Lower leg skin (tissue), 4 donors: ENCODE data around the gene MAP4K1. TPM values are rescaled to one million over a fixed set of nuclear protein-coding genes. Genes with fewer than 3 reads are reported as not detected.

Experiments used
- DNase-seq, 2 donors: peaks; one replicate each; pipeline ENCODE4 v3.0.0-alpha.2; 2019; ENCODE audit warnings: low spot score in 2 of 2
- H3K4me3 ChIP-seq: fragments of 200-600 bp; sonication (generic); 2 replicates; pipeline ENCODE4 v1.5.1; 2017; ENCODE audit warnings: mild to moderate bottlenecking, low read depth; ENCODE audit not compliant: poor library complexity, severe bottlenecking
- POLR2A ChIP-seq, 2 donors: fragments of 450-650 bp; IDR thresholded peaks; one replicate each; pipeline ENCODE4 v1.6.1; 2016 to 2017; ENCODE audit warnings: antibody characterized with exemption in 2 of 2, mild to moderate bottlenecking in 1 of 2, moderate library complexity in 1 of 2
- WGBS, 2 donors: methylation state at CpG; one replicate each; pipeline ENCODE4 v1.1.5; 2018; 5-methylcytosine and 5-hydroxymethylcytosine counted together
- intact Hi-C: fragments of 100-400 bp; cut with DNase I; formaldehyde crosslinking; loops from one replicate; pipeline ENCODE4 v1.15.0; 2023; ENCODE audit warnings: low total_unique reads
- total RNA-seq, 4 donors: library from RNA; depleted of rRNA; stranded (reverse); fragments of >200 nt; gene quantifications; one replicate each; pipeline ENCODE4 v1.1.0, GENCODE V29; 2016
- TF ChIP-seq, protein P1 (sequence below), 3 donors: fragments of 450-650 bp; IDR thresholded peaks; one replicate each; pipeline ENCODE4 v1.5.1; 2016; ENCODE audit warnings: antibody characterized with exemption in 3 of 3, mild to moderate bottlenecking in 3 of 3, moderate library complexity in 2 of 3

Gene MAP4K1
- total RNA-seq, 4 donors from 2014 or later, result 0.80 to 9.8 (median 5.6) TPM

DNA sequence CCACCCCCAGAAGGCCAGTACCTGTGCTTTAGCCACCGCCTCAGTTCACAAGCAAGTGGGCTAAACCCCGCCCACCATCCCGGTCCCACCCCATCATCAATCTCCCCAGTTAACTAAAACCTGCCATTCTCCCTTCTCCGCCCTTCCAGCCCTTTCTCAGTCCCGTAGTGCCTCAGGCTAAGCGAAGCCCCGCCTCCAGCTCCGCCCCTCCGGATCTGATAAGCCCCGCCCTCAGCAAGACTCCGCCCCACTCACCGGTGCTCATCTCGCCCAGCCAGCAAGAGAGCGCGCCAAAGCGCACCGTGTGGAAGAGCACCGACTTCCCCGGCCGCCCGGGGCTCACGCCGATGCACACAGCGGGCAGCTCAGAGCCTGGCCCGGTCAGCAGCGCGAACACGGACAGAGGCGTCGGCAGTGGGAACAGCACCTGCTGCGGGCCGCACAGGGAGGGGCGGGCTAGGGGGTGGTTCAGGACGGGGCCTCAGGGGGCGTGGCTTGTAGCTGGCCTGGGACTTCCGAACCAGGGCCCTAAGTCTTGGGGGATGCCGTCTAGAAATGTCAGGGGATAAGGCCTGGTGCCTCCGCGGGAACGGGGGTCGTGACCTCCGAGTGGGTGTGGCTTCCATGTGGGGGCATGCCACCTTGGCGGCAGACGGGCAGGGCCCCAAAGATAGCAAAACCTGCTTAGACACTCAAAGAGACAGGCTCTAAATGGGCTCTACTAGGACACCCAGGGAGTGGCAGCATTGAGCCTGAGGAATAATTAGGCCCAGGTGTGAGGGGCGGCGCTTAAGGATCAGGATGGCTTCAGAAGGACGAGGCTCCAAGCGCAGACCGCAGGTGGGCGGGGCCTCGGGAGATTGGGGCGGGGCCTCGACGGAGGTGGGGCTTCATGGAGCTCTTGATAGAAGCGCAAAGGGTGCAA lies 21.4 kb downstream of the MAP4K1 start:
- intact Hi-C loops, result no loop called here
- DNase-seq, result no peak
- TF ChIP-seq POLR2A (IDR thresholded peaks at IDR 0.05), result no peak
- TF ChIP-seq, protein P1, sequence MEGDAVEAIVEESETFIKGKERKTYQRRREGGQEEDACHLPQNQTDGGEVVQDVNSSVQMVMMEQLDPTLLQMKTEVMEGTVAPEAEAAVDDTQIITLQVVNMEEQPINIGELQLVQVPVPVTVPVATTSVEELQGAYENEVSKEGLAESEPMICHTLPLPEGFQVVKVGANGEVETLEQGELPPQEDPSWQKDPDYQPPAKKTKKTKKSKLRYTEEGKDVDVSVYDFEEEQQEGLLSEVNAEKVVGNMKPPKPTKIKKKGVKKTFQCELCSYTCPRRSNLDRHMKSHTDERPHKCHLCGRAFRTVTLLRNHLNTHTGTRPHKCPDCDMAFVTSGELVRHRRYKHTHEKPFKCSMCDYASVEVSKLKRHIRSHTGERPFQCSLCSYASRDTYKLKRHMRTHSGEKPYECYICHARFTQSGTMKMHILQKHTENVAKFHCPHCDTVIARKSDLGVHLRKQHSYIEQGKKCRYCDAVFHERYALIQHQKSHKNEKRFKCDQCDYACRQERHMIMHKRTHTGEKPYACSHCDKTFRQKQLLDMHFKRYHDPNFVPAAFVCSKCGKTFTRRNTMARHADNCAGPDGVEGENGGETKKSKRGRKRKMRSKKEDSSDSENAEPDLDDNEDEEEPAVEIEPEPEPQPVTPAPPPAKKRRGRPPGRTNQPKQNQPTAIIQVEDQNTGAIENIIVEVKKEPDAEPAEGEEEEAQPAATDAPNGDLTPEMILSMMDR (IDR thresholded peaks at IDR 0.05), result no peak
- WGBS, 2 donors, result 17 to 26% methylated on average over 40 to 51 of the region's 55 CpGs
- H3K4me3 ChIP-seq, result no peak overlapping the region

DNA sequence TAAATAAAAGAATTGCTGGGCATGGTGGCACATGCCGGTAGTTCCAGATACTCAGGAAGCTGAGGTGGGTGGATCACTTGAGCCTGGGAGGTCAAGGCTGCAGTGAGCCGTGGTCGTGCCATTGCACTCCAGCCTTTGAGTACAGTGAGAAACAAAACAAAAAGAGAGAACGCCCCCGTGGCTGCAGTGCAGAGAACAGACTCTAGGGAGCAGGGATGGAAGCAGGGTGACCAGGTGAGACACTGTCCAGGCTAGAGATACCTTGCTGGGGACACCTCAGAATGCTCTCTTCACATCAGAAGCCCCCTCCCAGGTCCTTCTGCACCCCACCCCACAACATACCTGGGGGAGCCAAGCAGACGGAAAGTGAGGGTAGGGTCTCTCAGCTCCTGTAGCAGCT lies 24.8 kb downstream of the MAP4K1 start:
- intact Hi-C loops, result no loop called here
- no peak overlapping the region for H3K4me3 ChIP-seq
- DNase-seq, result no peak
- TF ChIP-seq, protein P1 (IDR thresholded peaks at IDR 0.05), result no peak
- TF ChIP-seq POLR2A (IDR thresholded peaks at IDR 0.05), result no peak
- WGBS, 2 donors, result 80 to 83% methylated on average over 6 of the region's 6 CpGs

DNA sequence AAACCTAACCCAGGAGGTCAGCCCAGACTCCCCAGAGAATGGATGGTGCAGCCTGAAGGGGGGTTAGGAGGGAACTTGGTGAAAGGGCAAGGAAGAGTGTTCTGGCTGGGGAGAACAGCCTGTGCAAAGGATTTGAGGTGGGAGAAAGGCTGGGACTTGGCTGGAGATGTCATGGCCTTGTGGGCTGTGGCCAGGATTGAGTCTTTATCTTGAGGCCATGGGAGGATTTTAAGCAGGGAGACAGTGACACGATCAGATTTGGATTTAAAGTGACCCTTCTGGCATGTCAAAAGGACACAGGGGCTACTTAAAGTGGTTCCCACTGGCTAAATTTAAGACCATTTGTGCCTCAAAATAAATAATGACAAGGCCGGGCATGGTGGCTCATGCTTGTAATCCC lies 29.7 kb downstream of the MAP4K1 start:
- intact Hi-C loops, result no loop called here
- WGBS, 2 donors, result 84 to 85% methylated on average over 2 of the region's 2 CpGs
- H3K4me3 ChIP-seq, result no peak overlapping the region

DNA sequence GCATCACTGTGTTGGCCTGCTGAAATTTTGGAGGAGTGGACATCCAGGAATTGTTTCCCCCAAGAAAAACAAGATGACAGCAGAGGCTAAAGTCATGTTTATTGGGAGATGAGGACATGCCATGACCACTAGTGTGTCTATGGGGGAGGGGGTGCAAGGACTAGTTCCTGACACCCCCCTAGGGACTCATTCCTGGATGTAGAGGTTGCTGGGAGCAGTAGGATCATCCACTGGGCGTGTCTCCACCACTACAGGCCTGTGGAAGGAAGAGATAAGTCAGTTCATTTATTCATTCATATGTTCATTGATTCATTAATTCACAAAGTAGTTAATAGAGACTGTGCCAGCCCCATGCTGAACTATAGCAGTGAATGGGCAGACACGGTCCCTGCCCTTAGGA lies 30.2 kb downstream of the MAP4K1 start:
- no peak overlapping the region for H3K4me3 ChIP-seq
- no peak for TF ChIP-seq POLR2A (IDR thresholded peaks at IDR 0.05)
- TF ChIP-seq, protein P1 (IDR thresholded peaks at IDR 0.05), result no peak
- DNase-seq, result no peak
- 86 to 88% methylated on average over 2 of the region's 2 CpGs for WGBS, 2 donors
- intact Hi-C loops, result no loop called here

More for the DNA sequence above, 29.7 kb downstream of the MAP4K1 start:
- no peak for TF ChIP-seq POLR2A (IDR thresholded peaks at IDR 0.05)
- TF ChIP-seq, protein P1 (IDR thresholded peaks at IDR 0.05), result no peak
- no peak for DNase-seq

DNA sequence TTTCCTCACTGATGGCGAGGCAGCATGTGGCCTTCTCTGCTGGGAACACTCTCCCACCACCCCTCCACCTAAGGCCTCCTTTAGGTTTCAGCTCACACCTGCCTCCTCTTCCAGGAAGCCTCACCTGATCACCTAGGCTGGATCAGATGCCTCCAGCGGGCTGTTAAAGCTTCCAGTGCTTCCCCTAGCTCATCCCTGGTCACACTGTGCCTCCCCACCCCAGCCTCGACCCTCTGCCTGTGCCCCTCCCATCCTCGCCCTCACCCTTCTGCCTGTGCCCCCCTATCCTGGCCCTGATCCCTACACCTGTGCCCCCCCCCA lies 33.8 kb downstream of the MAP4K1 start:
- TF ChIP-seq, protein P1 (IDR thresholded peaks at IDR 0.05), result no peak
- TF ChIP-seq POLR2A (IDR thresholded peaks at IDR 0.05), result no peak

More for the DNA sequence above, 33.8 kb downstream of the MAP4K1 start:
- WGBS, 2 donors, result 85% methylated on average over 4 of the region's 4 CpGs
- intact Hi-C loops, result no loop called here
- no peak for DNase-seq
- H3K4me3 ChIP-seq, result no peak overlapping the region
